Measurements from ENCODE around the gene ARHGAP31. TPM values are rescaled to one million over a fixed set of nuclear protein-coding genes. Genes with fewer than 3 reads are reported as not detected.

The ARHGAP31 gene
- total and polyA plus RNA-seq, 2 of the 8 experiments (the other 6 are each of a cell fraction or from before 2014, with no cell fraction given) = 1.1 to 7.6 TPM

DNA sequence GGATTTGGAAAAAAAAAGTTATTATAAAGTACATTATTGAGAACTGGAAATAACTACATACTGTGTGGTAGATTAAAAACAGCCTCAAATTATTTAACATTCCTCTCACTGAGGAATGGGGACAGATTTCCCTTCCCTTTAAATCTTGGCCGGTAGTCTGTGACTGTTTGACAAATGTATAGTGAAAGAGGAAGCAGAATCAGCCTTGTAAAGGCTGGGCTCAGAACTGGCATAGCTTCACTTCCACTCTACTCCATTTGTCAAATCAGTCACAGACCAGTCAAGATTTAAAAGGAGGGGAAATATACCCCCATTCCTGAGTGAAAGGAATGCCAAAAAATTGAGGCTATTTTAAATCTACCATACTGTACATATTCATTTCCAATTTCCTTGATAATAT lies 35.3 kb upstream of the ARHGAP31 start:
- no peak overlapping the region for H3K4me3 ChIP-seq (ENCODE audit: extremely low read depth in 1 of 4, insufficient read depth in 2 of 4, low read depth in 3 of 4, low read length in 4 of 4)
- H3K9ac ChIP-seq (replicated peaks in 1 of 4; ENCODE audit: extremely low read depth in 1 of 4, low read depth in 3 of 4, low read length in 3 of 4) = no peak overlapping the region
- no peak overlapping the region for H2AK5ac ChIP-seq (ENCODE audit: low read depth, low read length)
- H3K79me2 ChIP-seq (ENCODE audit: control insufficient read depth in 1 of 2, insufficient read depth in 2 of 2, low read length in 2 of 2) = no peaks in the 10 kb centered on the region
- no peak overlapping the region for H3K56ac ChIP-seq (replicated peaks; ENCODE audit: insufficient read length, low read depth, low read length)
- no peak overlapping the region for H2BK15ac ChIP-seq (ENCODE audit: low read length)
- H4K91ac ChIP-seq (replicated peaks; ENCODE audit: insufficient read length, low read length) = no peak overlapping the region
- H4K8ac ChIP-seq (ENCODE audit: extremely low read depth, insufficient read depth, low read length) = no peak overlapping the region
- WGBS, 2 experiments (ENCODE audit: extremely low coverage in 1 of 2, insufficient coverage in 1 of 2, insufficient read length in 1 of 2, insufficient replicate concordance in 2 of 2, low coverage in 1 of 2, low lambda C conversion rate in 2 of 2, missing lambda C conversion rate in 1 of 2) = 78% methylated on average over 1 of the region's 1 CpG; no CpG with 5 or more reads in 1 of the 2 experiments
- no peaks in the 10 kb centered on the region for H3K23me2 ChIP-seq (ENCODE audit: low read depth, low read length)
- H3K27me3 ChIP-seq (replicated peaks in 1 of 4; ENCODE audit: control insufficient read depth in 3 of 4, extremely low read depth in 1 of 4, insufficient read depth in 3 of 4, low read length in 3 of 4) = no peaks in the 10 kb centered on the region; a peak in 2 of 7 replicates
- H3K14ac ChIP-seq (ENCODE audit: insufficient read length) = no peak overlapping the region
- no peaks in the 10 kb centered on the region for H3K79me1 ChIP-seq (ENCODE audit: low read depth, low read length)
- H2AFZ ChIP-seq (ENCODE audit: low read length) = no peak overlapping the region
- H3K9me3 ChIP-seq (ENCODE audit: insufficient read depth in 2 of 2, low read depth in 1 of 2, low read length in 1 of 2) = no peaks in the 10 kb centered on the region
- ChIA-PET CTCF (ENCODE audit: partially characterized antibody) (interaction anchor here (0.5 to 1.2 kb wide), 2 partner anchors 16 to 94 kb away, joined by 3 to 6 read pairs; no protein-coding TSS in a partner anchor), POLR2A (ENCODE audit: partially characterized antibody) (interaction anchor here (1.0 to 1.4 kb wide), 2 partner anchors 17 to 235 kb away, joined by 3 read pairs; no protein-coding TSS in a partner anchor)
- no peak overlapping the region for H3K23ac ChIP-seq (ENCODE audit: insufficient read length)
- H3K36me3 ChIP-seq (ENCODE audit: control insufficient read depth in 2 of 4, insufficient read depth in 4 of 4, low read length in 3 of 4) = no peaks in the 10 kb centered on the region
- no peak for DNase-seq (ENCODE audit: low read depth in 1 of 2, low spot score in 2 of 2)
- no peak overlapping the region for H2BK5ac ChIP-seq (ENCODE audit: low read depth, low read length)
- no peak for FAIRE-seq
- no peak for TF ChIP-seq EGR1 (IDR thresholded peaks at IDR 0.05; ENCODE audit: borderline replicate concordance, low read depth, low read length)
- TF ChIP-seq SIX5 (IDR thresholded peaks at IDR 0.05; ENCODE audit: low read depth, low read length) = no peak
- H3K18ac ChIP-seq (ENCODE audit: extremely low read depth, low read length) = no peak overlapping the region; the same call in 1 of the 2 replicates
- H4K5ac ChIP-seq (ENCODE audit: insufficient read length, low read depth, low read length) = no peak overlapping the region
- H3K27ac ChIP-seq (ENCODE audit: low read depth, low read length) = no peak overlapping the region
- H2BK20ac ChIP-seq (ENCODE audit: low read length) = no peak overlapping the region
- no peaks in the 10 kb centered on the region for H4K20me1 ChIP-seq (replicated peaks in 1 of 2; ENCODE audit: control insufficient read depth in 1 of 2, insufficient read depth in 2 of 2, low read length in 2 of 2)
- H3K4me1 ChIP-seq (replicated peaks in 1 of 4; ENCODE audit: control insufficient read depth in 3 of 4, insufficient read depth in 4 of 4, low read length in 3 of 4) = peaks cover 0 to 8% (median 7%) of the 10 kb centered on the region in 4 experiments; a peak in 3 of 7 replicates
- no peak overlapping the region for H2BK12ac ChIP-seq (ENCODE audit: low read depth, low read length)
- no peak overlapping the region for H3K4me2 ChIP-seq (ENCODE audit: insufficient read depth in 1 of 2, low read depth in 2 of 2, low read length in 2 of 2)
- H2BK120ac ChIP-seq (replicated peaks; ENCODE audit: low read depth, low read length) = peak overlapping the region; percentile 35
- H3K4ac ChIP-seq (replicated peaks; ENCODE audit: insufficient read length, low read depth, low read length) = no peak overlapping the region

Measured in H1 (cell line).